ENCODE measurements around the gene PTGES. TPM values are rescaled to one million over a fixed set of nuclear protein-coding genes. Genes with fewer than 3 reads are reported as not detected.

Gene PTGES
- total RNA-seq, 1 donor from 2014 or later, result 0.12 TPM

- H3K27me3 Mint-ChIP-seq, result peaks cover 21% of the 10 kb centered on the region
- H3K4me1 Mint-ChIP-seq, result peaks cover 5% of the 10 kb centered on the region
- H3K27ac Mint-ChIP-seq, result peak overlapping the region; percentile 19
- no peaks in the 10 kb centered on the region for H3K36me3 Mint-ChIP-seq (ENCODE audit: low read depth)
- DNase-seq, result no peak
- H3K9me3 Mint-ChIP-seq, result no peaks in the 10 kb centered on the region
- no peak overlapping the region for H3K4me3 Mint-ChIP-seq
- intact Hi-C loops (cut with micrococcal nuclease), result no loop called here
These were observed 57.0 kb downstream of the PTGES start for GRCh38 chr9:129695870-129696269.

DNA sequence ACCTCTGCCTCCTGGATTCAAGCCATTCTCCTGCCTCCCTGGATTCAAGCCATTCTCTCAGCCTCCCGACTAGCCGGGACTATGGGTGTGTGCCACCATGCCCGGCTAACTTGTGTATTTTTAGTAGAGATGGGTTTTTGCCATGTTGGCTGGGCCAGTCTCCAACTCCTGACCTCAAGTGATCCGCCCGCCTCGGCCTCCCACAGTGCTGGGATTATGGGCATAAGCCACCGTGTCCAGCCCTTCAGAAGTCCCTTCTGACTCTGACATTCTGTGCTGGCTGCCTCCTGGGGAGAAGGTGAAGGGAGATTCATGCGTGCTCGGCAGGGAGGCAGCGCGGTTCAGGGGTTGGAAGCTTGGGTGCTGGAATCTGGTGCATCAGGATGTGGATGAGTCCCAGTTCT, 58.6 kb downstream of the PTGES start:
- H3K4me1 Mint-ChIP-seq, result peaks cover 5% of the 10 kb centered on the region
- DNase-seq, result no peak
- no peak overlapping the region for H3K27ac Mint-ChIP-seq
- H3K27me3 Mint-ChIP-seq, result peaks cover 19% of the 10 kb centered on the region
- no peak overlapping the region for H3K4me3 Mint-ChIP-seq
- H3K36me3 Mint-ChIP-seq (ENCODE audit: low read depth), result no peaks in the 10 kb centered on the region
- intact Hi-C loops (cut with micrococcal nuclease), result no loop called here
- H3K9me3 Mint-ChIP-seq, result no peaks in the 10 kb centered on the region

DNA sequence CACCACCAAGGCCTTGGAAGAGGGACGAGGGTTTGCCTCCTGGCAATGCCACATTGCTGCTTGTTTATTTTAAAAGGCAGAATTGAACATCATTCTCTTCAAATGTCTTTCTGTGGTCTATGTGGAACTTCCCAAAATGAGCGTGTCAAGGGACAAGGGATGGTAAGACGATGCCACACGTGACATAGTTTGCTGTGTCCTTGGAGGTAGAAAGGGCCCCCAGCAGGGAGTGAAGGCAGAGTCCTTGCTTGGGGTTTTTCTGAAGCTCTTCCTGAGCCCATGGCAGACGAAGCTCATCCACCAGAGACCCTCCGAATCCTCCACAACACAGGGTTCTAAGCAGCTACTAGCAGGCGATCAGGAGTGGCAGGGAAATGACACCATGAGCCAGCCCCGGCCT, 59.1 kb downstream of the PTGES start:
- H3K36me3 Mint-ChIP-seq (ENCODE audit: low read depth), result no peaks in the 10 kb centered on the region
- no peaks in the 10 kb centered on the region for H3K9me3 Mint-ChIP-seq
- no peak overlapping the region for H3K27ac Mint-ChIP-seq
- intact Hi-C loops (cut with micrococcal nuclease), result no loop called here
- no peak overlapping the region for H3K4me3 Mint-ChIP-seq
- H3K27me3 Mint-ChIP-seq, result peaks cover 19% of the 10 kb centered on the region
- DNase-seq, result no peak
- peaks cover 5% of the 10 kb centered on the region for H3K4me1 Mint-ChIP-seq

GRCh38 chr9:129692534-129692933, 60.3 kb downstream of the PTGES start:
- DNase-seq, result no peak
- H3K27ac Mint-ChIP-seq, result no peak overlapping the region
- H3K36me3 Mint-ChIP-seq (ENCODE audit: low read depth), result no peaks in the 10 kb centered on the region
- intact Hi-C loops (cut with micrococcal nuclease), result no loop called here
- H3K27me3 Mint-ChIP-seq, result peaks cover 19% of the 10 kb centered on the region
- H3K4me3 Mint-ChIP-seq, result no peak overlapping the region
- H3K4me1 Mint-ChIP-seq, result peaks cover 5% of the 10 kb centered on the region
- H3K9me3 Mint-ChIP-seq, result no peaks in the 10 kb centered on the region

Other genes with a start within 250 kb of the PTGES start
- gene C9orf50, start 131.9 kb downstream of the PTGES start, total RNA-seq, result not detected in 2 replicates
- gene NTMT1, start 126.9 kb downstream of the PTGES start, total RNA-seq, result 72.0 and 72.4 TPM in 2 replicates
- gene ASB6, start 110.9 kb downstream of the PTGES start, total RNA-seq, result 21.9 and 22.7 TPM in 2 replicates
- gene PRRX2, start 87.4 kb downstream of the PTGES start, total RNA-seq, result 3.4 and 3.8 TPM in 2 replicates
- 22.7 and 24.1 TPM in 2 replicates for gene TOR1B, start 50.1 kb upstream of the PTGES start, total RNA-seq
- 55.1 and 60.5 TPM in 2 replicates for gene TOR1A, start 71.1 kb upstream of the PTGES start, total RNA-seq
- gene C9orf78, start 82.2 kb upstream of the PTGES start, total RNA-seq, result 59.9 and 60.9 TPM in 2 replicates
- gene USP20, start 82.4 kb upstream of the PTGES start, total RNA-seq, result 44.3 and 47.2 TPM in 2 replicates